ENCODE measurements around the gene DES. TPM values are rescaled to one million over a fixed set of nuclear protein-coding genes. Genes with fewer than 3 reads are reported as not detected.
A peak's percentile ranks its signal among the peaks of the same experiment; 100 is the strongest.

DES gene
- total and polyA plus RNA-seq, 9 of the 15 experiments (the other 6 are each of a cell fraction or from before 2014, with no cell fraction given): 2.5 to 58.9 (median 21.9) TPM

DNA sequence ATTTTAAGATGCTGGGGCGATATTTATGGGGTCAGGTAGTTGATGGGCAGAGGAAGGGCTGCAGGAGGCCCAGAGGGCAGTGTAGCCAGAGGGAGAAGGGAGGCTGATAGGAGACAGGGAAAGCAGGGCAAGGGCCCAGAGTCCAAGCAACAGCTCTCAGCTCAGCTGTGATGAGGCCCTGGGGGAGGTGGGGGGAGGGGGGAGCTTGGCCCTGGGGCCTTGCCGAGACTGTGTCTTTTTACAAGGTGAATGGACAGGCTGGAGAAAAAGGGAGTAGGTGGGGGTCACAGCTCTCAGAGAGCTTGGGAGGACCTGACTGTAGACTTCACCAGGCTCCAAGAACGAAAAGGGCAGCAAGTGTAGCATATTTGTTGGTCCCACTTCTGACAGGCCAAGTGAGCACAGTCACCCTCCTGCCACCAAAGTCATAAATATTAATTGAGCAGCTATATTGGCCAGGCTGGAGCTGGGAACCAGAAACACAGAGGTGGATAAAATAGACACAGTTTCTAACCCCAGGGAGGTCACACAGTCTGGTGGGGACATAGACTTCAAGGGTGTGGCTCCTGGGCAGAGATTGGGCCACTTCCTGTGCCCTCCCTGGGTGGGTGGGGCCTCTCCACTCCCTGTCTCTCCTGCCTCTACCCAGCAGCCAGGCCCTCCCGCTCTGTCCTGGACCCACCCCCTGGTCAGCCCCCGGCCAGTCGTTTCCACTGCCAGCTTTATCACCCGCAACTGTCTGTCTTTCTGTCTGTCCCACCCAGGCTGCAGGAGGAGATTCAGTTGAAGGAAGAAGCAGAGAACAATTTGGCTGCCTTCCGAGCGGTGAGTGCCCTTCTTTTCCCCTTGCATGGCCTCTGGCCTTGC is 1.4 kb downstream of the DES start (continued):
- TF ChIP-seq VEZF1 (CRISPR knock-in tag; IDR thresholded peaks at IDR 0.05) (peak; percentile 23; the same call in 1 of the 2 replicates), TFE3 (CRISPR knock-in tag; IDR thresholded peaks at IDR 0.05) (no peak), ILF3 (IDR thresholded peaks at IDR 0.05; ENCODE audit: borderline replicate concordance) (no peak), DACH1 (IDR thresholded peaks at IDR 0.05; ENCODE audit: partially characterized antibody) (peak; percentile 9), CCNT2 (IDR thresholded peaks at IDR 0.05; ENCODE audit: borderline replicate concordance, extremely low read depth, insufficient read length, low read depth, low read length) (no peak), CHD1 (IDR thresholded peaks at IDR 0.05; ENCODE audit: low read length) (no peak), ZNF445 (CRISPR knock-in tag; IDR thresholded peaks at IDR 0.05; ENCODE audit: low read depth) (no peak), ZBTB11 (CRISPR knock-in tag; IDR thresholded peaks at IDR 0.05) (no peak), YY1 (IDR thresholded peaks at IDR 0.05; ENCODE audit: borderline replicate concordance in 1 of 3, control insufficient read depth in 1 of 3, extremely low read depth in 1 of 3, insufficient read depth in 3 of 3, insufficient read length in 1 of 3, insufficient replicate concordance in 2 of 3, low read depth in 1 of 3, low read length in 2 of 3) (no peak), MEF2A (IDR thresholded peaks at IDR 0.05; ENCODE audit: control insufficient read depth, low read depth, low read length) (no peak)
- TF ChIP-seq, protein P1, sequence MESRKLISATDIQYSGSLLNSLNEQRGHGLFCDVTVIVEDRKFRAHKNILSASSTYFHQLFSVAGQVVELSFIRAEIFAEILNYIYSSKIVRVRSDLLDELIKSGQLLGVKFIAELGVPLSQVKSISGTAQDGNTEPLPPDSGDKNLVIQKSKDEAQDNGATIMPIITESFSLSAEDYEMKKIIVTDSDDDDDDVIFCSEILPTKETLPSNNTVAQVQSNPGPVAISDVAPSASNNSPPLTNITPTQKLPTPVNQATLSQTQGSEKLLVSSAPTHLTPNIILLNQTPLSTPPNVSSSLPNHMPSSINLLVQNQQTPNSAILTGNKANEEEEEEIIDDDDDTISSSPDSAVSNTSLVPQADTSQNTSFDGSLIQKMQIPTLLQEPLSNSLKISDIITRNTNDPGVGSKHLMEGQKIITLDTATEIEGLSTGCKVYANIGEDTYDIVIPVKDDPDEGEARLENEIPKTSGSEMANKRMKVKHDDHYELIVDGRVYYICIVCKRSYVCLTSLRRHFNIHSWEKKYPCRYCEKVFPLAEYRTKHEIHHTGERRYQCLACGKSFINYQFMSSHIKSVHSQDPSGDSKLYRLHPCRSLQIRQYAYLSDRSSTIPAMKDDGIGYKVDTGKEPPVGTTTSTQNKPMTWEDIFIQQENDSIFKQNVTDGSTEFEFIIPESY (CRISPR knock-in tag; IDR thresholded peaks at IDR 0.05): no peak
- TF ChIP-seq, protein P2, sequence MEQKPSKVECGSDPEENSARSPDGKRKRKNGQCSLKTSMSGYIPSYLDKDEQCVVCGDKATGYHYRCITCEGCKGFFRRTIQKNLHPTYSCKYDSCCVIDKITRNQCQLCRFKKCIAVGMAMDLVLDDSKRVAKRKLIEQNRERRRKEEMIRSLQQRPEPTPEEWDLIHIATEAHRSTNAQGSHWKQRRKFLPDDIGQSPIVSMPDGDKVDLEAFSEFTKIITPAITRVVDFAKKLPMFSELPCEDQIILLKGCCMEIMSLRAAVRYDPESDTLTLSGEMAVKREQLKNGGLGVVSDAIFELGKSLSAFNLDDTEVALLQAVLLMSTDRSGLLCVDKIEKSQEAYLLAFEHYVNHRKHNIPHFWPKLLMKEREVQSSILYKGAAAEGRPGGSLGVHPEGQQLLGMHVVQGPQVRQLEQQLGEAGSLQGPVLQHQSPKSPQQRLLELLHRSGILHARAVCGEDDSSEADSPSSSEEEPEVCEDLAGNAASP (IDR thresholded peaks at IDR 0.05): no peak

Measured in K562 (cell line).